Heart left ventricle (tissue), 13 donors: ENCODE data around the gene PRR14L.

Source experiments
- CTCF ChIP-seq, 12 donors: fragments of 200-600 bp; sonication (generic) in 4 of 12; IDR thresholded peaks; one replicate each; pipeline versions ENCODE4 v1.5.0 to v1.8.0; 2018 to 2022; ENCODE audit warnings: antibody characterized with exemption in 12 of 12, mild to moderate bottlenecking in 5 of 12
- POLR2A ChIP-seq, 2 donors: fragments of 450-650 bp; IDR thresholded peaks; one replicate each; pipeline ENCODE4 v1.6.1; 2017; ENCODE audit warnings: antibody characterized with exemption in 2 of 2, mild to moderate bottlenecking in 2 of 2, moderate library complexity in 2 of 2
- donor health status: ischemic (EF 13 %, LVEDD 7.1; RV severe dilation, severe dysfunction).
- donor health status: DM: no; HTN: yes; CAD: no.
- donor health status: DM: no; HTN: no; CAD: no.
- donor health status: ischemic (EF 25% LVEDD 6.9; RV normal size, moderate dysfunction).
- donor health status: ischemic (EF 25% LVEDD 5.7; RV mildly dilated, moderate dysfunction).
- donor health status: ischemic (EF 35%, LVEDD 5.7; RV mildly dilated, moderate dysfunction).
- donor health status: nonischemic (EF 11% LVEDD 7.7; RV severe dilation, severe dysfunction).
- donor health status: DM: yes; HTN: yes; CAD: no.
- donor health status: PGD.
- donor health status: ischemic (EF 29% LVEDD 5.4; RV normal size, mild dysfunction).
- donor health status: nonischemic (EF 23%, LVEDD 6.1; RV moderate dilation, normal function).

GRCh38 chr22:31631436-31631835, 118.5 kb downstream of the PRR14L start:
- TF ChIP-seq POLR2A (IDR thresholded peaks at IDR 0.05): no peak
- TF ChIP-seq CTCF (IDR thresholded peaks at IDR 0.05): no peak
